ENCODE results near the gene R3HDM2.
A peak's percentile ranks its signal among the peaks of the same experiment; 100 is the strongest.
"Not testable (repeated sequence)": the region's sequence is repeated elsewhere in the genome, so short reads cannot be mapped to it uniquely, and the experiment has no call there.

Gene R3HDM2

DNA sequence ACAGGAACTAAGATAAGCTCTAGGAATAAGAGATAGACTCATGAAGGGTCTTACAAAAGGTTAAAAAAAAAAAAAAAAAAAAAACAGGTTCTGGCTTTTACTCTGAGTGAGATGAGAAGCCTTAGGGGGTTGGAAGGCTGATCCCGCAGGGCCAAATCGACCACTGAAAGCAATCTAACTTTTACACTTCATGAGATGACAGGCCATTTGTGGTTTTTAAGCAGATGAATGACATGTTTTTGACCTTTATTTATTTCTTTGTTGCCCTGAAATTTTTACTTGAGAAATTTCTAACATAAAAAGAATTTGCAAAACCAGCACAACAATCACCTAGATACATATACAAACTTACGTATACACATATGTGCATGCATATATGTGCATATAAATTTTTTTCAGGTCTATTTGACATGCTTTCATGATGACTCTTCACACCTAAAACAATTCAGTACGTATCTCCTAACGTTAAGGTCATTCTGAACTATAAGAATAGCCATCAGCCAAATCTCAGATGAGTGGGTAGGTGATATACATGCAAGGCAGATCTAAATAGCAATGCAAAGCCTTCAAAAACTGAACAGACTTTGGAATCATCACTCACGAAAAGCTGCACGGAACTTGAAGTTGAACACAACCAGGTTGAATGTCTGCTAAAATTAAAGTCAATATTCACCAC lies 87.0 kb downstream of the R3HDM2 start:
- H3K9me3 Mint-ChIP-seq, result peaks cover 0 to 5% of the 10 kb centered on the region in 2 donors
- peak overlapping the region; percentile 63 for H3K27ac Mint-ChIP-seq
- H3K36me3 Mint-ChIP-seq, result peaks cover 15 to 37% of the 10 kb centered on the region in 2 donors
- peak; percentile 81 to 89 for ATAC-seq (replicated peaks)
- H3K27me3 Mint-ChIP-seq, result no peaks in the 10 kb centered on the region
- DNase-seq, result peak; percentile 27
- H3K4me3 Mint-ChIP-seq, result peak overlapping the region in 1 of 2 donors; percentile 55
- H3K4me1 Mint-ChIP-seq, result peaks cover 16 to 39% of the 10 kb centered on the region in 2 donors

DNA sequence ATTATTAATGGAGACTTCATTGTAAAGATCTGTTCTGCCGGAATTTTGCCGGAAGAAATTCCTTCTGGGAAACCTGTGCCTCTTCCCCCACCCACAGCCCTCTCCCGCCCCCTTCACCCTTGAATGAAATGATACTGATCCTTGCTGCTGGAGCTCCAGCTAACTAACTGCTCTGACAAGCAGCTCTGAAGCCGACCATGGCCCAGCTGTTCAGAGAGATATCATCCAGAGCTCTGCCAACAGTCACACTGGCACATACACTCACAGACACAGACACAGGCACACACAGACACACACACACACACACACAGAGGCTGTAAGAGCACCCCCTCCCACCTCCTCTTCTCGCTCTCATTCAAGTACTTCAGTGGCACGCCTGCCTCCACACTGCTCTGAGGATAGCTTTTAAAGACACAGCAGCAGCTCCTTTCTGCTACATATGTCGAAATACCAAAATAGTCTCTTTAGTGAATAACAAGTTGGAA lies 88.6 kb downstream of the R3HDM2 start:
- Mint-ChIP-seq H3K4me1 (peaks cover 16 to 39% of the 10 kb centered on the region in 2 donors), H3K4me3 (peak overlapping the region in 1 of 2 donors; percentile 1), H3K9me3 (peaks cover 0 to 4% of the 10 kb centered on the region in 2 donors), H3K27ac (peak overlapping the region; percentile 79), H3K36me3 (peaks cover 20 to 42% of the 10 kb centered on the region in 2 donors), H3K27me3 (no peaks in the 10 kb centered on the region)
- peak; percentile 13 to 21 for ATAC-seq (replicated peaks)
- DNase-seq, result no peak

DNA sequence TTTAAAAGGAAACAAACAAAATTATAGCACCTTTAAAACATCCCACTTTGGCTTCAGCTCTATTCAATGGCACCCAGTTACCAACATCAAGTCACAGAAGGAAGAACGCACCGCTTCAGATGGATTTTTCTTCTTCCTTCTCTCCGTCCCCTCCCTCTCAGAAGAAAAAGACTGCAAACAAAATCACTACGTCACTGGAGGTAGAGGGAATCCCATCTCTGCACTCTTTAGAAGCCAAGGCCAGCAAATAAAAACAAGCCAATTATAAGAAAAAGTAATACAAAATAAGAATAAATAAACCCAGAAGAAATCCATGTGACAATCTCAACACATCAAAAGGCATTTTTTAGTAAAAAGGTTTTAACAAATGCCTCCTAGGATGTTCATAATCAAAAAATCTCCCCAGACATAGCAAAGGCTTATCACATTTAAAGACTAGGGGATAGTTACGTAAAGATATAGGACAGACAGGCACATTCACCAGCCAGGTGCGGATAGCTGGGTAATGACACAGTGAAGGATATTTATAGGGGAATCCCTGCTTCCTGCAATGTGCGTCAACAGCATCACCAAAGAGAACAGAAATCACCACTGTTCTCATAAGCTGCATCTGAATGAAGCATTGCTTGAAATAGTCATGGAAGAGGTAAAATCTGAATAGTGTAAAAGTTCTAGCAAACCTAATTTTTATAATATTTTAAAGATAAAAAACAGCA lies 89.4 kb downstream of the R3HDM2 start:
- Mint-ChIP-seq H3K36me3 (peaks cover 22 to 39% of the 10 kb centered on the region in 2 donors), H3K9me3 (peaks cover 0 to 3% of the 10 kb centered on the region in 2 donors), H3K27me3 (no peaks in the 10 kb centered on the region), H3K27ac (peak overlapping the region; percentile 31), H3K4me3 (no peak overlapping the region), H3K4me1 (peaks cover 16 to 39% of the 10 kb centered on the region in 2 donors)
- DNase-seq (no peak), ATAC-seq (replicated peaks) (peak; percentile 46 to 66)

DNA sequence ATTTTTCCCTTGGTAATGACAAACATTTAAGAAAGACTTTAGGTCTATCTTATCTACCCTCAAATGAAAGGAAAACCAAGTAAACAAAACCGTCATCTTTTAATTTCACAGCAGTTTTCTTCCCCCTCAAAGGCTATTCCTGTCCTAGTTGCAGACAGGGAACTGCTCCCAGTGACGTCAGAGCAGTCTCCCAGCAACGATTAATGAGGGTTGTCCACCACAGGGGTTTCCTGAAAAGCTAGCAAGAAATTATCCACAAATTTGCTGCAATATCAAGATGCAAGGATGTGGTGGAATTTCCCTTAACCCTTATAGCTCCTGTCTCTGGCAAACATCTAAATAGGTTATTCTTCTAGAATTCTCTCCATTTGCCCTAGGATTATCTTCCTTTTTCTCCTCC lies 90.7 kb downstream of the R3HDM2 start:
- no peak for ATAC-seq (replicated peaks)
- H3K27ac Mint-ChIP-seq, result peak overlapping the region; percentile 62
- peaks cover 0 to 3% of the 10 kb centered on the region in 2 donors for H3K9me3 Mint-ChIP-seq
- peaks cover 16 to 39% of the 10 kb centered on the region in 2 donors for H3K4me1 Mint-ChIP-seq
- no peak for DNase-seq
- no peaks in the 10 kb centered on the region for H3K27me3 Mint-ChIP-seq
- H3K36me3 Mint-ChIP-seq, result peaks cover 25 to 41% of the 10 kb centered on the region in 2 donors
- peak overlapping the region; percentile 29 to 37 for H3K4me3 Mint-ChIP-seq

DNA sequence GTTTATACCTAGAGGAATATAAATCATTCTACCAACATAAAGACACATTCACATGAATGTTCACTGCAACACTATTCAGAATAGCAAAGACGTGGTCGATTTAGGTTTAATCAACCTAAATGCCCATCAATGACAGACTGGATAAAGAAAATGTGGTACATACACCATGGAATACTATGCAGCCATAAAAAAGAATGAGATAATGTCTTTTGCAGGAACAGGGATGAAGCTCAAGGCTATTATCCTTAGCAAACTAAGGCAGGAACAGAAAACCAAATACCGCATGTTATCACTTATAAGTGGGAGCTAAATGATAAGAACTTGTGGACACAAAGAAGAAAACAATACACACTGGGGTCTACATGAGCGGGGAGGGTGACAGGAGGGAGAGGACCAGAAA lies 94.5 kb downstream of the R3HDM2 start:
- Mint-ChIP-seq H3K4me1 (peaks cover 7 to 20% of the 10 kb centered on the region in 2 donors), H3K36me3 (peaks cover 17 to 31% of the 10 kb centered on the region in 2 donors)
- H3K9me3 Mint-ChIP-seq; DNase-seq; H3K4me3 Mint-ChIP-seq; ATAC-seq (replicated peaks); H3K27me3 Mint-ChIP-seq; H3K27ac Mint-ChIP-seq: not testable (repeated sequence)

DNA sequence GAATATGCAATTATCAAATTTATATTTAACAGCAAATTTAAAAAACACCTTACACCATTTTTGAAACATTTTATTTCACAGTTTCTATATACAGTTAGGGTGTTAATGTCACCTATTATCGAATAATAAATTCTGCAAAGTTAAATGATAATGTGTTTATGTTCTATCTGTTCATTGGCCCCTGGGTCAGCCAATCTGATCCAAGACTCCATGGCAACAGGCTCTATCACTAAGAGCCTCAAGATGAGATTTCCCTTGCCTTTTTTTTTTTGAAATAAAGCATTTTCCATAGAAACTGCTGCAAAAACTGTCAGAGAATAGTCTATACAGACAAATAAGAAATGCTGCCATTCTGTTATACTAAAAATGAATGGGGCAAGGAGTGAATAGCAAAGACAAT lies 96.6 kb downstream of the R3HDM2 start:
- Mint-ChIP-seq H3K27ac (no peak overlapping the region), H3K27me3 (no peaks in the 10 kb centered on the region), H3K9me3 (no peaks in the 10 kb centered on the region), H3K36me3 (peaks cover 21 to 33% of the 10 kb centered on the region in 2 donors), H3K4me3 (no peak overlapping the region), H3K4me1 (peaks cover 3 to 7% of the 10 kb centered on the region in 2 donors)
- ATAC-seq (replicated peaks) (no peak), DNase-seq (no peak)

DNA sequence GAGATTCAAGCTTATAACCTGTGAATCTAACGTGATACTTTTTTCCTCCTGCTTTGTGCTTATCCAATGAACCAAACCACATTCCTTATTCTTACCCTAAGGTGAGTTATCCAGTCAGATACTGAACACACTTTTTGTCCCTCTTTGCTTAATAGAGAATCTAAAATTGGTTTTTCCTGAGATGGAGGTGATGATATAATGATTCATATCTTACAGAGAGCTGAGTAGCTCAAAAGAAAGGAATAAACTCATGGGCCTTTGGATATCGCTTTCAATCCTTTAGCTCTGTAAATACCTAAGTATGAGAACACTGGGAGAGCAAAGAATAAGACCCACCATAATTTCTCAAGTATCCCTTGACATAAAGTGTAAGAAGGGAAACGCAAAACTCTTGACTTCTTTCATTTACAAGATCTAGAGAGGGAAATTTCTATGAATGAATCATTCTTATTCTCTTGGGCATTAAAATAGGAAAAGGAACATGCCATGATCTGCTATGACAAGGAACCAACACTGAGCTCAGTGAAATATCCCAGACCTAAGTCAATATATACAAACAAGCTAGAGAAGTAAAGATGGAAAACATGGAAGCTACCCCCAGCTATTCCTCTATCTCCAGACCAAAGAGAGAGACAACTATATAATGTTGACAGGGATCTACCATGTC lies 98.1 kb downstream of the R3HDM2 start:
- no peak overlapping the region for H3K4me3 Mint-ChIP-seq
- peaks cover 16 to 21% of the 10 kb centered on the region in 2 donors for H3K36me3 Mint-ChIP-seq
- H3K27ac Mint-ChIP-seq, result no peak overlapping the region
- DNase-seq (no peak), ATAC-seq (replicated peaks) (no peak)
- H3K4me1 Mint-ChIP-seq, result peaks cover 3 to 6% of the 10 kb centered on the region in 2 donors
- H3K27me3 Mint-ChIP-seq, result no peaks in the 10 kb centered on the region
- H3K9me3 Mint-ChIP-seq, result no peaks in the 10 kb centered on the region

DNA sequence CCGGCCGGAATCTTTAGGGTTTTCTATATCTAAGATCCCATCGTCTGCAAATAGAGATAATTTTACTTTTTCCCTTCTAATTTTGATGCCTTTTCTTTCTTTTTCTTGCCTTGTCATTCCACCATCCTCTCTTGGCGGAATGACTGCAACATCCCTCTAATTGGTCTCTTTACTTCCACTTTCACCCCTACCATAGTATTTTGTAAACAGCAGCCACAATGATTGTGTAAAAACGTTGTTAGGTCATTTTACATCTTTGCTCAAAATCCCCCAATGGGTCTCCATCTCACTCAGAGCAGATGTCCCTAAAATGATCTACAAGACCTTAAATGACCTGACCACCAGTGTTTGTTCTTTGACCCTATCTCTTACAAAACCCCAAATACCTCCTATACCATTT lies 99.9 kb downstream of the R3HDM2 start:
- Mint-ChIP-seq H3K4me1 (peaks cover 3 to 9% of the 10 kb centered on the region in 2 donors), H3K9me3 (no peaks in the 10 kb centered on the region), H3K27ac (no peak overlapping the region), H3K27me3 (no peaks in the 10 kb centered on the region), H3K36me3 (peaks cover 13 to 17% of the 10 kb centered on the region in 2 donors), H3K4me3 (no peak overlapping the region)
- ATAC-seq (replicated peaks) (no peak), DNase-seq (no peak)

DNA sequence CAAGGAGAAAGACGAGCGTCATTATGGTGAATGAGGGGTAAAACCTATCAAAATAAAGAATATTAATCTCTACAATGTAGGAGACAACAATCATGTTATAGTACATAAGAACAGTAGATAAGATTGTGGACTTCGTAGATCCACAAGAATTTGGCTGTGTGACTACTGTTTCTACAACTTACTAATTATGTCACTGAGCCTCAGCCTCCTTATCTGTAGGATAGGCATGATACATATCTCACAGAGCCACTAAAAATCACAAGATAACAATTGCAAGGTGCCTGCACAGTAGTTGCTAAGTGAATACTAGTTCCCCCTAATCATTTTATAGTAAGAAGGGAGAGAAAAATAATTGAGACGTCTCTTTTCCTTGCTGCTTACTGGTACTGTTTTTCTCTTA lies 101.6 kb downstream of the R3HDM2 start:
- peaks cover 3 to 12% of the 10 kb centered on the region in 2 donors for H3K4me1 Mint-ChIP-seq
- DNase-seq, result no peak
- H3K36me3 Mint-ChIP-seq, result peaks cover 13 to 14% of the 10 kb centered on the region in 2 donors
- no peaks in the 10 kb centered on the region for H3K27me3 Mint-ChIP-seq
- no peak overlapping the region for H3K27ac Mint-ChIP-seq
- H3K9me3 Mint-ChIP-seq, result no peaks in the 10 kb centered on the region
- no peak overlapping the region for H3K4me3 Mint-ChIP-seq
- no peak for ATAC-seq (replicated peaks)

DNA sequence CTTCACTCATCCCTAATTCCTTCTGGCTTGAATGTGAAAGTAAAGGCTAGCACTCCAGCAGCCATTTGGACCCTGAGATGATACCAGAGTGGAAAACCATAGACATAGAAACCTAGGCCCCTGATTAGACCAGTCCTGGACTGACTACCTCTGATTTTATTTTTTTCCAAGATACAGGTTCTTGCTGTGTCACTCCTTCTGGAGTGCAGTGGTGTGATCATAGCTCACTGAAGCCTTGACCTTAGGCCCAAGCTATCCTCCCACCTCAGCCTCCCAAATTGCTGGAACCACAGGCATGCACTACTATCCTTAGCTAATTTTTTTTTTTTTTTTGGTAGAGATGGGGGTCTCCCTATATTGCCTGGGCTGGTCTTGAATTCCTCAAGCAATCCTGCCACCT lies 105.4 kb downstream of the R3HDM2 start:
- ATAC-seq (replicated peaks) (no peak), DNase-seq (no peak)
- no peak overlapping the region for H3K27ac Mint-ChIP-seq
- peaks cover 8 to 9% of the 10 kb centered on the region in 2 donors for H3K36me3 Mint-ChIP-seq
- H3K4me3 Mint-ChIP-seq, result no peak overlapping the region
- no peaks in the 10 kb centered on the region for H3K9me3 Mint-ChIP-seq
- H3K4me1 Mint-ChIP-seq, result peaks cover 0 to 6% of the 10 kb centered on the region in 2 donors
- no peaks in the 10 kb centered on the region for H3K27me3 Mint-ChIP-seq

DNA sequence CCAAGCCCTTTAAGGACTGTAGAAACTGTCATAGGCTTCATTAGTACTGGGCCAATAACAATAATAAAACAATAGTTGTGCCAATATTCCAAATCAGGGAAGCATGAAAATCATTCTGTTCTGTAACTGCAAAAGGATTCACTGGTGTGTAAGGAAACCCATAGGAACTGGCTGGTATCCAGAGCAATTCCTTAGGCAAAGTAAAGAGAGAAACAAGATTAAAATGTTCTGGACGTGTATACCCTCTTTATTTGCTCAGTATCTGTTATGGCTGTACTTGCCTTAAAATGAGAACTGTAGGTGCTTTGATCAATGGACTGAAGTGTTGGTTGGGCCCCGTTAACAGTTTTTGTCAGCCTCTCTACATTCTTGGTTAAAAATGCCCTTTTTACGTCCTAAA lies 107.4 kb downstream of the R3HDM2 start:
- Mint-ChIP-seq H3K4me1 (peaks cover 1 to 12% of the 10 kb centered on the region in 2 donors), H3K36me3 (peaks cover 8% of the 10 kb centered on the region in 2 donors), H3K27ac (no peak overlapping the region), H3K4me3 (no peak overlapping the region), H3K9me3 (no peaks in the 10 kb centered on the region), H3K27me3 (no peaks in the 10 kb centered on the region)
- no peak for DNase-seq
- ATAC-seq (replicated peaks), result no peak

DNA sequence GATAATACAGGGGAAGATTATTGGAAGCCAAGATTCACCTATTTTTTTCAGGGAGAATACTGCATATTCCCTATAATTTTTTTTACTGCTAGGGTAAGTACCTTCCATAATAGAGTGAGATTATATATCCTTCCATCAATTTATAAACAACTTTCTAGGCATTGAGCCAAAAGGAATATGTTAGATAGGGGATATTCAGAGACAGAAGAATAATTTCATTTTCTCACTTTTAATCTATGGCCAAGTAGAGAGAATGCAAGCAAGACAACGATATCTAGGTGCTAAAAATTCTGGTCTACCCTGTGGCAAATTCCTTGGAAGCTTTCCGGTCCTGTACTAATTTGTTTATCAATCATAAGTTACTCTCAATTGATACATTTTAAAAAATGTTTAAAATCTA lies 110.2 kb downstream of the R3HDM2 start:
- Mint-ChIP-seq H3K9me3 (no peaks in the 10 kb centered on the region), H3K4me3 (no peak overlapping the region), H3K36me3 (no peaks in the 10 kb centered on the region), H3K27ac (no peak overlapping the region), H3K4me1 (peaks cover 1 to 6% of the 10 kb centered on the region in 2 donors), H3K27me3 (no peaks in the 10 kb centered on the region)
- DNase-seq (no peak), ATAC-seq (replicated peaks) (no peak)

DNA sequence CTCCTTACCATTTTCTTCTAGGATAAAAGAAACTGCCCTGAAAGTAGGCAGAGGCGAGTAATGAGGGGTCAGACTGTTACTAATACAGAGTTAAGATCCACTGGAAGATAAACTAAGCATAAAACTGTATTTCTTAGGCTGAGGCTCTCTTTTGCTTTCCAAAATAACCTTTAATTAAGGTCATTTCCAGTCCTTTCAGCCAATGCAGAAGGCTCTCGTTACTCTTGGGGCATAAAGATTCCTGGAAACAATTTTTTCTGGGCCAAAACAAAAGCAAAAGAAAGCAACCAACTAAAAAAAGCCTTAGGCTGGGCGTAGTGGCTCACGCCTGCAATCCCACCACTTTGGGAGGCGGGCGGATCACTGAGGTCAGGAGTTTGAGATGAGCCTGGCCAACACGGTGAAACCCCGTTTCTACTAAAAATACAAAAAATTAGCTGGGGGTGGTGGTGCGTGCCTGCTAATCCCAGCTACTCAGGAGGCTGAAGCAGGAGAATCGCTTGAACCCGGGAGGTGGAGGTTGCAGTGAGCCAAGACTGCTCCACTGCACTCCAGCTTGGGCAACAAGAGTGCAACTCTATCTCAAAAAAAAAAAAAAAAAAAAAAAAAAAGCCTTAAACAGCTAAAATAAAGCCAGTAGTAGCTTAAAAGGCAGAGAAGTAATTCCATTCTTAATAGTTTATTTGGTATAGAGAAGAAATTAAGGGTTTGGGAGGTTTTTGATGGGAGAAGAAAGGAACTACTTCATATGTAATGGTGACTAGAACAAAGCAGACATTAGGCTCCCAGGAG lies 111.0 kb downstream of the R3HDM2 start:
- H3K27ac Mint-ChIP-seq, result no peak overlapping the region

DNA sequence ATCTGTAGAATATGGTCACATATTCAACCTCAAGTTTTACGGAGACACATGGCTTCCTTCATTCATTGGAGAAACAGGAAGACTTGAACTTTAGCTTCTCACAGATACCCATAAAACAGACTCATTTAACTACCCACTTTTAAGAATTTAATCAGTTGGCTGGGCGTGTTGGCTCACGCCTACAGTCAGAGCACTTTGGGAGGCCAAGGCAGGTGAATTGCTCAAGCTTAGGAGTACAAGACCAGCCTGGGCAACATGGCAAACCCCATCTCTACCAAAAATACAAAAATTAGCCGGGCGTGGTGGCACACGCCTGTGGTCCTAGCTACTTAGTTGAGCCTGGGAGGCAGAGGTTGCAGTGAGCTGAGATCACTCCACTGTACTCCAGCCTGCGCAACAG lies 115.2 kb downstream of the R3HDM2 start:
- ATAC-seq (replicated peaks) (no peak), DNase-seq (no peak)
- peak overlapping the region; percentile 25 for H3K27ac Mint-ChIP-seq
- H3K27me3 Mint-ChIP-seq, result no peaks in the 10 kb centered on the region
- H3K4me1 Mint-ChIP-seq, result peaks cover 1 to 6% of the 10 kb centered on the region in 2 donors
- H3K4me3 Mint-ChIP-seq, result no peak overlapping the region
- H3K36me3 Mint-ChIP-seq, result no peaks in the 10 kb centered on the region
- H3K9me3 Mint-ChIP-seq, result no peaks in the 10 kb centered on the region

More for the DNA sequence above, 111.0 kb downstream of the R3HDM2 start:
- no peak for DNase-seq
- no peak for ATAC-seq (replicated peaks)
- no peaks in the 10 kb centered on the region for H3K36me3 Mint-ChIP-seq
- peaks cover 1 to 6% of the 10 kb centered on the region in 2 donors for H3K4me1 Mint-ChIP-seq
- H3K9me3 Mint-ChIP-seq, result no peaks in the 10 kb centered on the region
- no peaks in the 10 kb centered on the region for H3K27me3 Mint-ChIP-seq
- H3K4me3 Mint-ChIP-seq, result no peak overlapping the region
